Embryonic facial prominence (tissue), 1 donor: Measurements from ENCODE around the gene SLC33A1.
"Not testable (repeated sequence)": the region's sequence is repeated elsewhere in the genome, so short reads cannot be mapped to it uniquely, and the experiment has no call there.

Experiments
- DNase-seq: peaks from one replicate; pipeline ENCODE4 v3.0.0-alpha.2; 2016; ENCODE audit errors: extremely low spot score

SLC33A1 gene

GRCh38 chr3:155862290-155862982 lies 8.2 kb upstream of the SLC33A1 start:
- not testable (repeated sequence) for DNase-seq

- no peak for DNase-seq
Measured at GRCh38 chr3:155861476-155862183, 7.4 kb upstream of the SLC33A1 start.

- not testable (repeated sequence) for DNase-seq
Measured at GRCh38 chr3:155860424-155860823, 6.2 kb upstream of the SLC33A1 start.

GRCh38 chr3:155859859-155860258 lies 5.6 kb upstream of the SLC33A1 start:
- DNase-seq: no peak

GRCh38 chr3:155853214-155854140 lies 750 bp downstream of the SLC33A1 start:
- no peak for DNase-seq

- no peak for DNase-seq
Measured at GRCh38 chr3:155852341-155852740, 1.9 kb downstream of the SLC33A1 start.

- DNase-seq: not testable (repeated sequence)
Measured at GRCh38 chr3:155849404-155849803, 4.8 kb downstream of the SLC33A1 start.

GRCh38 chr3:155847993-155848392 lies 6.2 kb downstream of the SLC33A1 start:
- no peak for DNase-seq

GRCh38 chr3:155846119-155846518 lies 8.1 kb downstream of the SLC33A1 start:
- no peak for DNase-seq

GRCh38 chr3:155843569-155843968 lies 10.7 kb downstream of the SLC33A1 start:
- no peak for DNase-seq

- DNase-seq: no peak
Measured at GRCh38 chr3:155835341-155836071, 18.7 kb downstream of the SLC33A1 start.

- DNase-seq: not testable (repeated sequence)
Measured at GRCh38 chr3:155828490-155829098, 25.6 kb downstream of the SLC33A1 start.

GRCh38 chr3:155815030-155815545 lies 39.1 kb downstream of the SLC33A1 start:
- no peak for DNase-seq

- DNase-seq: not testable (repeated sequence)
Measured at GRCh38 chr3:155813224-155813623, 41.0 kb downstream of the SLC33A1 start.

GRCh38 chr3:155809181-155809580 lies 45.0 kb downstream of the SLC33A1 start:
- no peak for DNase-seq

- DNase-seq: no peak
Measured at GRCh38 chr3:155807823-155808222, 46.4 kb downstream of the SLC33A1 start.

GRCh38 chr3:155805802-155806618 lies 48.2 kb downstream of the SLC33A1 start, which contains the start of gene C3orf33:
Gene C3orf33 (minus strand): TSS chr3:155806278. CDS start chr3:155806252, 26 bp downstream.
- no peak for DNase-seq

GRCh38 chr3:155805204-155805801 lies 48.9 kb downstream of the SLC33A1 start:
- no peak for DNase-seq

- DNase-seq: no peak
Measured at GRCh38 chr3:155804323-155804722, 49.9 kb downstream of the SLC33A1 start.
